HEK293T (cell line): ENCODE measurements around the gene OR4K14.

ENCODE experiments used
- ARNT ChIP-seq: fragments of 450-650 bp; IDR thresholded peaks from 2 replicates; pipeline ENCODE4 v1.6.1; 2017; ENCODE audit warnings: mild to moderate bottlenecking
- FOXA1 ChIP-seq: fragments of 450-650 bp; IDR thresholded peaks from 2 replicates; pipeline ENCODE4 v1.6.1; 2016; ENCODE audit warnings: mild to moderate bottlenecking
- FOXM1 ChIP-seq: fragments of 450-650 bp; IDR thresholded peaks from 2 replicates; pipeline ENCODE4 v1.6.1; 2017; ENCODE audit warnings: mild to moderate bottlenecking, borderline replicate concordance
- HDGF ChIP-seq: fragments of 450-650 bp; IDR thresholded peaks from 2 replicates; pipeline ENCODE4 v1.6.1; 2017; ENCODE audit warnings: antibody characterized with exemption, borderline replicate concordance
- SP1 ChIP-seq: fragments of 450-650 bp; IDR thresholded peaks from 2 replicates; pipeline ENCODE4 v1.6.1; 2017
- SUZ12 ChIP-seq: fragments of 450-650 bp; IDR thresholded peaks from 2 replicates; pipeline ENCODE4 v1.6.1; 2016; ENCODE audit warnings: mild to moderate bottlenecking
- ZNF384 ChIP-seq: fragments of 450-650 bp; IDR thresholded peaks from 2 replicates; pipeline ENCODE4 v1.6.1; 2016

- TF ChIP-seq FOXA1 (no peak), FOXM1 (no peak), ZNF384 (no peak), HDGF (no peak), ARNT (no peak), SP1 (no peak), SUZ12 (no peak)
Measured at GRCh38 chr14:20044243-20044642, 25.1 kb upstream of the OR4K14 start.
